ENCODE measurements around the gene CRELD2. TPM values are rescaled to one million over a fixed set of nuclear protein-coding genes. Genes with fewer than 3 reads are reported as not detected.

CRELD2 gene
- total and polyA plus RNA-seq, 2 of the 13 experiments (the other 11 are each of a cell fraction or from before 2014, with no cell fraction given): 17.2 to 44.7 TPM

- TF ChIP-seq ZNF609 (CRISPR knock-in tag; IDR thresholded peaks at IDR 0.05; ENCODE audit: borderline replicate concordance) (no peak; the same call in 1 of the 2 replicates), PHF5A (CRISPR knock-in tag; IDR thresholded peaks at IDR 0.05; ENCODE audit: low read depth, unreplicated experiment) (no peak), ZNF615 (CRISPR knock-in tag; IDR thresholded peaks at IDR 0.05; ENCODE audit: borderline replicate concordance) (no peak), ZNF33A (CRISPR knock-in tag; IDR thresholded peaks at IDR 0.05; ENCODE audit: borderline replicate concordance) (no peak), ZFX (CRISPR knock-in tag; IDR thresholded peaks at IDR 0.05; ENCODE audit: low read depth) (peak; percentile 72; the same call in 1 of the 2 replicates), SAP130 (CRISPR knock-in tag; IDR thresholded peaks at IDR 0.05; ENCODE audit: low read depth) (no peak; the same call in 1 of the 2 replicates), ZNF142 (CRISPR knock-in tag; IDR thresholded peaks at IDR 0.05) (no peak), IRF1 (CRISPR knock-in tag; IDR thresholded peaks at IDR 0.05; ENCODE audit: low read depth) (no peak), TFAP4 (IDR thresholded peaks at IDR 0.05; ENCODE audit: borderline replicate concordance, low read depth) (peak; percentile 39; the same call in 1 of the 2 replicates), ZSCAN20 (CRISPR knock-in tag; IDR thresholded peaks at IDR 0.05; ENCODE audit: borderline replicate concordance) (no peak), ZFP37 (CRISPR knock-in tag; IDR thresholded peaks at IDR 0.05; ENCODE audit: borderline replicate concordance) (no peak), EHMT2 (IDR thresholded peaks at IDR 0.05; ENCODE audit: borderline replicate concordance, low read depth, low read length) (no peak), RFXANK (CRISPR knock-in tag; IDR thresholded peaks at IDR 0.05) (no peak), TFDP2 (CRISPR knock-in tag; IDR thresholded peaks at IDR 0.05) (no peak)
These were observed 43.7 kb downstream of the CRELD2 start (continued) for GRCh38 chr22:49962012-49962750.

Data from HepG2 (cell line).